GM12873 (cell line): Measurements from ENCODE around the gene NEDD8.
A peak's percentile ranks its signal among the peaks of the same experiment; 100 is the strongest.

Experiments used
- TF ChIP-seq, protein P1 (sequence below): IDR thresholded peaks from 2 replicates; pipeline ENCODE4 v1.5.1; 2012; ENCODE audit warnings: low read depth, mild to moderate bottlenecking, moderate library complexity, low read length, control low read depth; ENCODE audit not compliant: insufficient read depth; ENCODE audit errors: missing control alignments

The NEDD8 gene

DNA sequence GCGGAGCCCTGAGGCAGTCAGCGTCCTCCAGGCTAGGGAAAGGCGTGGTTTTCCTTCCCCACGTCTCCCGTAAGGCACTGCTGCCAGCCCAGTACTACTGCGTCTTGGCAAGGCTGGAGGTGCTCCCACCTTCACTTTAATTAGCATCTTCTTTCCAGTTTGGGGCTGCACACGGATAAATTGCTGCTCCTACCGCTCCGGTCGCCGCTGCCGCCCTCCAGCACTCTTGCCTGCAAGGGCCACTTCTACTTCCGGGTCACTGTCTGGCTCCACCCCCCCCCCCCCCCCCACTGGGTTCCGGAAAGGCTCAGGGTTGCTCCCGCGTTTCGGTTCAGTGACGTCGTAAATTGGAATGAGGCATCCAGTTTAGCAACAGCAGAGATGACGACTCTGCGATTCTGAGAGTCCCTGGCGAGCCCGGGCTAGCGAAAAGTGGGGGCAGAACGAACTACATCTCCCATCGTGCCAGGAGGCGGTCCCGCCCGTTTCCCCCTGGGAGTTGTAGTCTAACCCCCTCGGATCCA lies at the start of gene NEDD8:
Gene NEDD8 (minus strand): TSS at position 247 of the 524 bp plus-strand sequence. CDS start 100 bp downstream, at position 147.
- TF ChIP-seq, protein P1, sequence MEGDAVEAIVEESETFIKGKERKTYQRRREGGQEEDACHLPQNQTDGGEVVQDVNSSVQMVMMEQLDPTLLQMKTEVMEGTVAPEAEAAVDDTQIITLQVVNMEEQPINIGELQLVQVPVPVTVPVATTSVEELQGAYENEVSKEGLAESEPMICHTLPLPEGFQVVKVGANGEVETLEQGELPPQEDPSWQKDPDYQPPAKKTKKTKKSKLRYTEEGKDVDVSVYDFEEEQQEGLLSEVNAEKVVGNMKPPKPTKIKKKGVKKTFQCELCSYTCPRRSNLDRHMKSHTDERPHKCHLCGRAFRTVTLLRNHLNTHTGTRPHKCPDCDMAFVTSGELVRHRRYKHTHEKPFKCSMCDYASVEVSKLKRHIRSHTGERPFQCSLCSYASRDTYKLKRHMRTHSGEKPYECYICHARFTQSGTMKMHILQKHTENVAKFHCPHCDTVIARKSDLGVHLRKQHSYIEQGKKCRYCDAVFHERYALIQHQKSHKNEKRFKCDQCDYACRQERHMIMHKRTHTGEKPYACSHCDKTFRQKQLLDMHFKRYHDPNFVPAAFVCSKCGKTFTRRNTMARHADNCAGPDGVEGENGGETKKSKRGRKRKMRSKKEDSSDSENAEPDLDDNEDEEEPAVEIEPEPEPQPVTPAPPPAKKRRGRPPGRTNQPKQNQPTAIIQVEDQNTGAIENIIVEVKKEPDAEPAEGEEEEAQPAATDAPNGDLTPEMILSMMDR: no peak

DNA sequence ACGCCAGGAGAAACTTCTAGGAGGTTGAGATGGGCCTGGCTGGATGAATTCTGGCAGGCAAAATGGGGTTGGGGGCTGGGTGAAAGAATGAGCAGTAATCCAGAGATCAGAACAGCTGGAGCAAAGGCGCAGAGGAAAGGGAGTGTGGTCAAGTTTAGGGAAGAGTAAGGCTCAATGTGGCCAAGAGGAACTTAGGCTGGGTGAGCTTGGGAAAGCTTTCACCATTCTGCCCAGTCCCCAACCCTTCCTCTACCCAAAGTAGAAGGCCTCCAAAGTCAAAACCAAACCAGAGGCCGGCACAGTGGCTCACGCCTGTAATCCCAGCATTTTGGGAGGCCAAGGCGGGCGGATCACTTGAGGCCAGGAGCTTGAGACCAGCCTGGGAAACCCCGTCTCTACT lies 49.5 kb upstream of the NEDD8 start:
- TF ChIP-seq, protein P1: no peak

DNA sequence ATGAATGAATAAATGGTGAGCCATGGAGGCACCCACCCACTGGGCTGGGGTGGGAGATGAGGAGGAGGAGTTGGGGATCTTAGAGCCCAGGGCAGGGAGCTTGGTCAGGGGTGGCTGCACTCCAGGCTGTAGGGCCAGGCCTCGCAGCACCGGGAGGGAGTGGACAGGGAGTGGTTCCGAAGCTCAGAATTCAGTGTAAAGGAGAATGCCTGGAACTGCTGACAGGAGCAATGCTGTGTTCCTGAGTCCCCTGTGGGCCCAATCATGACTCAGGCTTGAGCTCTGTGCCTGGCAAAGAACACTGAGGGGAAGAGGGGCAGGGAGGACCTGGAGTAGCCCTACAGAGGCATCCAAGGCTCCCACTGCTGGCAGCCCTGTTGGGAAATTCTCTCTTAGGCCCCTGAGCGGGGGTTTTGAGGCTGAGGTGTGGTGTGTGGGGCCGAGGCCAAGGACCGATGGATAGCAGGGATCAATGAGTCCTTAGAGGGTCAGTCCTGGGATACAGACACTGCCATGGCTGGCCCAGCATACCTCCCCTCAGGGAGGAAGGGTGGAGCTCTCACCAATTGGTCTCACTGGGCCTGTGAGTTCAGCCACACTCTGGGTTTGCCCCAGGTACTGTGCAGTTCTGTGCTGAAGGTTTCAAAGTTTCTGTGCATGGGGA lies 48.8 kb upstream of the NEDD8 start:
- TF ChIP-seq, protein P1: no peak

DNA sequence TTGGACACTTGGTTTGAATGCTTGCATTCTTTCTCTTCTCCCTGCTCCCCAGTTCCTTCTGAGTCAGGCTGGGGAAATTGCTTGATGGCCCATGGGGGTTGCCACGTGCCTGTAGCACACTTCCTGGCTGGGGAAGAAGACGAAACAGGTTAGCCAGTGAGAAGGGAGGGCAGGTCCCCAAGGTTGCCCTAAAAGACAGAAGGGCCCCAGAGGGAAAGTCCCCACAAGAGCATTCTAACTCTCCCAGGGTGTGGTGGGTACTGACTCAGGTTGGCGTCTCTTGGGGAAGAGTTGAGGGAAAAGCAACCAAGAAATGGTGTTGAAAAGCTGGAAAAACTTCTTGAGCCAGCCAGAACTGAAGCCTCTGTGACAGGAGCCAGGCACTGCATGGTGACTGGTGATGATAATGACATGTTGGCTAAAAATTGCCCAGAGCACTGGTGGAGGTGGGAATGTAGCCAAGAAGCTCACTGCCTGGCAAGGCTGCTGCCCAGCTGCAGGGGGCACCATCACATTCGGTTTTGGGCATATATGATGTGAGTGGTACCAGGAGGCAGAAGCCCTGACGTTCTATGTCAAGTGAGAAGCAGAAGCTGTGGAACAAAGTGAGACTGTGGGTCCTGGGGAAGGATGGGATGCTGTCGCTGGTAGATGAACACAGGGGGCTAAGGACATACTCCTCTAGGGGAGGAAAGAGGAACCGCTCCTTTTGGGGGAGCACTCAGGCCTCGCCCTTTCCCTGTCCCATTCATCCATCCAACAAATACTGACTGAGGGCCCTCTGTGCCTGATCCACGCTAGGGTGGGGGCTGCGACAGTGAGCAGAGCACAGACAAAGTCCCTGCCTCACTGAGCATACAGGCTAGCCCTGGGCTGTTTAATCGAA lies 47.4 kb upstream of the NEDD8 start:
- TF ChIP-seq, protein P1: peak; percentile 52

DNA sequence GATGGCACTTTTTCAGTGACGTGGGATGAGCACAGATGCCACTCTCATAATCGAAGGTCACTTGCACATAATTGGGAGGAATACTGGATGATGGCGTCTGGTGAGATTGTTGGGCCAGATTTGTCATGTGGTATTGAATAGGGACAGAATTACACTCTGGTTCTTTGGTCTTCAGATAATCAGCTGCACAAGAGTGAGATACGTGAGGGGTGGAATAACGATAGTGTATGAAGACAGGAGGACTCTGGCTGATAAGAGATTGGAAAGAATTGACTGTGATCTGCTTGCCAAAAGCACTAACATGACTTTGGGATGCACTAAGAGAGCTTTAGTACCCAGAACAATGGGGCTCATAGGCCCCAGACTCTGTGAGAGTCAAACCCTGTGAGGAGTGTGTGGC lies 46.3 kb upstream of the NEDD8 start:
- TF ChIP-seq, protein P1: no peak

DNA sequence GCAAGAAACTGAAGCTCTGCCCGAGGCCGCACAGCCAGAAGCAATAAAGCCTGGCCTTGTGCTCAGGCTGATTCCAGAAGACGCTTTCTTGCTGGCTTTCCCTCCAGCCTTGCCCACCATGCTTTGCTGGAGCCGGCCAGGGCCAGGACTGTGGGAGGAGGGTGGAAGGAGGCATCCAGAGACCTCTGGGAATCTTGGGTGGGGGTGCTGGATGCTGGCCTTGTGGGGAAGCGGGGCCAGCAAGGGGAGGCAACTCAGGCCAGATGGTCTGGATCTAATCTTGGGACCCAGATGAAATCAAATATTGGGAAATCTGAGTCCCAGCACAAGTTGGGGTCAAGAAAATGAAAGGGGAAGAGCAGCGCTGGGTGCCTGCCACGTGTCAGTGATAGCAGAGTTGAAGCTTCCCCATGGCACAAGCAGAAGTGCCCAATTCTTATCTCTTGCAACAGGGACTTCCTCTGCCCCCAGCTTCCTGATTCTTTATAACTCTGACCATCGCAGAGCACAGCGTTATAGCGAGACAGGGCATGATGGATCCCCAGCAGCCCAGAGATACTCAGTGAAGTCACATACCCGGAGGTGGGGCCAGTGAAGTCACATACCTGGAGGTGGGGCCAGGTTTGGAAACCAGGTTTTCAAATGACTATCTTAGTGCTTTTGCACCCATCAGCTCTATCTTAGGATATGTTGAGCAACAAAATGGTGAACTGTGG lies 45.6 kb upstream of the NEDD8 start:
- TF ChIP-seq, protein P1: no peak
